GM23338 (cell line): ENCODE data around the gene PID1. TPM values are rescaled to one million over a fixed set of nuclear protein-coding genes. Genes with fewer than 3 reads are reported as not detected.

Experiments used
- ATAC-seq: fragments of 200-7000 bp; cut with Tn5 transposase; 3 replicates; pipeline ENCODE4 v1.9.1; 2020
- DNase-seq: peaks from one replicate; pipeline ENCODE4 v3.0.0-alpha.2; 2015; ENCODE audit warnings: low spot score
- H2AFZ ChIP-seq: fragments of 200-600 bp; sonication (generic); 2 replicates; pipeline ENCODE4 v1.8.0; 2016; ENCODE audit warnings: antibody characterized with exemption, mild to moderate bottlenecking, moderate library complexity
- H3F3A ChIP-seq: fragments of 200-600 bp; sonication (generic); replicated peaks from 2 replicates; pipeline ENCODE4 v1.8.0; 2017; ENCODE audit warnings: antibody characterized with exemption, mixed run types, low read depth
- H3K27ac ChIP-seq: fragments of 200-600 bp; sonication (generic); 2 replicates; pipeline ENCODE4 v1.6.1; 2016; ENCODE audit warnings: low read depth
- H3K27me3 ChIP-seq: fragments of 200-600 bp; sonication (generic); 2 replicates; pipeline ENCODE4 v1.8.0; 2016; ENCODE audit warnings: mild to moderate bottlenecking, mixed run types, moderate library complexity; ENCODE audit not compliant: insufficient read depth
- H3K36me3 ChIP-seq: fragments of 200-600 bp; sonication (generic); 2 replicates; pipeline ENCODE4 v1.8.0; 2016; ENCODE audit warnings: mild to moderate bottlenecking; ENCODE audit not compliant: insufficient read depth
- H3K4me1 ChIP-seq: fragments of 200-600 bp; sonication (generic); 2 replicates; pipeline ENCODE4 v1.8.0; 2016; ENCODE audit warnings: mild to moderate bottlenecking, moderate library complexity; ENCODE audit not compliant: insufficient read depth
- H3K4me2 ChIP-seq: fragments of 200-600 bp; sonication (generic); 2 replicates; pipeline ENCODE4 v1.7.1; 2017; ENCODE audit warnings: mixed run types
- H3K4me3 ChIP-seq: fragments of 200-600 bp; sonication (generic); 2 replicates; pipeline ENCODE4 v1.6.1; 2016; ENCODE audit warnings: mixed run types
- H3K79me2 ChIP-seq: fragments of 200-600 bp; sonication (generic); replicated peaks from 2 replicates; pipeline ENCODE4 v1.8.0; 2017; ENCODE audit warnings: mild to moderate bottlenecking; ENCODE audit not compliant: insufficient read depth
- H3K9me2 ChIP-seq: fragments of 200-600 bp; sonication (generic); 2 replicates; pipeline ENCODE4 v1.8.0; 2017; ENCODE audit not compliant: insufficient read depth
- H4K20me1 ChIP-seq: fragments of 200-600 bp; sonication (generic); replicated peaks from 2 replicates; pipeline ENCODE4 v1.8.0; 2017; ENCODE audit warnings: mild to moderate bottlenecking; ENCODE audit not compliant: insufficient read depth
- H3K27ac Mint-ChIP-seq: 2 replicates; pipeline ENCODE4 v1.8.0; 2020; ENCODE audit warnings: inconsistent platforms, mild to moderate bottlenecking, moderate library complexity, mixed read lengths
- H3K27me3 Mint-ChIP-seq: 3 replicates; pipeline ENCODE4 v1.8.0; 2022; ENCODE audit warnings: low read depth, mild to moderate bottlenecking, moderate library complexity, mixed read lengths, inconsistent platforms; ENCODE audit not compliant: insufficient read depth, poor library complexity
- H3K36me3 Mint-ChIP-seq: 3 replicates; pipeline ENCODE4 v1.8.0; 2021; ENCODE audit warnings: low read depth, mild to moderate bottlenecking, inconsistent platforms, moderate library complexity, mixed read lengths
- H3K4me1 Mint-ChIP-seq: 3 replicates; pipeline ENCODE4 v1.8.0; 2020; ENCODE audit warnings: mild to moderate bottlenecking, inconsistent platforms, mixed read lengths
- H3K4me3 Mint-ChIP-seq: 3 replicates; pipeline ENCODE4 v1.8.0; 2021; ENCODE audit warnings: moderate library complexity, mild to moderate bottlenecking, inconsistent platforms, mixed read lengths
- H3K9me3 Mint-ChIP-seq: 3 replicates; pipeline ENCODE4 v1.8.0; 2020; ENCODE audit warnings: moderate library complexity, mild to moderate bottlenecking, inconsistent platforms, mixed read lengths
- CREB1 ChIP-seq: fragments of 250-450 bp; sonication (Bioruptor Pico); IDR thresholded peaks from 2 replicates; pipeline ENCODE4 v1.5.0; 2020; ENCODE audit warnings: low read depth, mild to moderate bottlenecking, moderate library complexity
- EZH2phosphoT487 ChIP-seq: fragments of 200-600 bp; sonication (generic); IDR thresholded peaks from one replicate; pipeline ENCODE4 v1.8.1; 2018; ENCODE audit warnings: antibody characterized with exemption; ENCODE audit not compliant: unreplicated experiment
- JUNB ChIP-seq: IDR thresholded peaks from one replicate; pipeline ENCODE4 v1.6.1; 2016; ENCODE audit warnings: antibody characterized with exemption; ENCODE audit not compliant: unreplicated experiment
- NANOG ChIP-seq: IDR thresholded peaks from 2 replicates; pipeline ENCODE4 v1.6.1; 2016; ENCODE audit warnings: antibody characterized with exemption, borderline replicate concordance
- ZNF114 ChIP-seq: fragments of 250-450 bp; sonication (Bioruptor Pico); IDR thresholded peaks from 2 replicates; pipeline ENCODE4 v1.5.0; 2020; ENCODE audit warnings: mild to moderate bottlenecking, moderate library complexity
- ZNF331 ChIP-seq: fragments of 250-450 bp; sonication (Bioruptor Pico); IDR thresholded peaks from 2 replicates; pipeline ENCODE4 v1.5.0; 2020; ENCODE audit warnings: low read depth, mild to moderate bottlenecking, moderate library complexity
- polyA plus RNA-seq: library from polyadenylated mRNA; unstranded; fragments of >200 nt; fragmentation: Nextera tagmentation; extraction: Ambion mirVana; gene quantifications from 2 replicates; pipeline ENCODE4 v1.2.1, GENCODE V29; 2016
- total RNA-seq: library from RNA; depleted of rRNA; stranded (reverse); fragments of >200 nt; shearing (Covaris generic); gene quantifications from 2 replicates; pipeline ENCODE4 v1.2.3, GENCODE V29; 2014
- TF ChIP-seq, protein P1 (sequence below): IDR thresholded peaks from 2 replicates; pipeline ENCODE4 v1.6.1; 2016; ENCODE audit warnings: antibody characterized with exemption
- TF ChIP-seq, protein P2 (sequence below): fragments of 250-450 bp; sonication (Bioruptor Pico); IDR thresholded peaks from 2 replicates; pipeline ENCODE4 v1.5.0; 2020; ENCODE audit warnings: mild to moderate bottlenecking, moderate library complexity

Gene PID1
- total and polyA plus RNA-seq, 2 experiments from 2014 or later = 1.7 to 2.4 TPM

DNA sequence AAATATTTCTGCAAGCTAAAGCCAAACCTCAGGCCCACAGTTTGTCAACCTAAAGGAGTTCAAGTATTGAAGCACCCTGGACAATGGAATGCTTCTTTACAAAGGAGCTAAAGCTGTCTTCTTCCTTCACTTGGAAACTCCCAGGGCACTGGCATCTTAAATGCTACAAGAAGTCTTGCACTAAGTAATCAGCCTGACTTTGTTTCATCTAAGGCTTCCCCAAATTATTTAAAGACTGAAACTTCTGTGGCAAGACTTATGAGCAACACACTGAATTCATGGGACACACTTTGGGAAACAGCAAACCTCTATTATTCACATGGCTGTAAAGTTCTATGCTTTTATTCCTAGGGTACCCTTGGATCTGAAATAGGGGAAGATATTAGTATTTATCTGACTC is 14.7 kb downstream of the PID1 start:
- H3K4me1 ChIP-seq = peaks cover 15% of the 10 kb centered on the region
- no peak overlapping the region for H3K27ac ChIP-seq
- H3K4me2 ChIP-seq = no peak overlapping the region
- no peaks in the 10 kb centered on the region for H3F3A ChIP-seq
- H3K4me3 ChIP-seq = no peak overlapping the region
- no peak overlapping the region for H2AFZ ChIP-seq
- Mint-ChIP-seq H3K36me3 (no peaks in the 10 kb centered on the region), H3K4me3 (no peak overlapping the region), H3K27me3 (no peaks in the 10 kb centered on the region), H3K27ac (no peak overlapping the region), H3K4me1 (peaks cover 15% of the 10 kb centered on the region), H3K9me3 (no peaks in the 10 kb centered on the region)
- TF ChIP-seq JUNB = no peak
- no peak for TF ChIP-seq ZNF331
- no peak for TF ChIP-seq NANOG
- TF ChIP-seq, protein P1, sequence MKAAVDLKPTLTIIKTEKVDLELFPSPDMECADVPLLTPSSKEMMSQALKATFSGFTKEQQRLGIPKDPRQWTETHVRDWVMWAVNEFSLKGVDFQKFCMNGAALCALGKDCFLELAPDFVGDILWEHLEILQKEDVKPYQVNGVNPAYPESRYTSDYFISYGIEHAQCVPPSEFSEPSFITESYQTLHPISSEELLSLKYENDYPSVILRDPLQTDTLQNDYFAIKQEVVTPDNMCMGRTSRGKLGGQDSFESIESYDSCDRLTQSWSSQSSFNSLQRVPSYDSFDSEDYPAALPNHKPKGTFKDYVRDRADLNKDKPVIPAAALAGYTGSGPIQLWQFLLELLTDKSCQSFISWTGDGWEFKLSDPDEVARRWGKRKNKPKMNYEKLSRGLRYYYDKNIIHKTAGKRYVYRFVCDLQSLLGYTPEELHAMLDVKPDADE = no peak
- TF ChIP-seq, protein P2, sequence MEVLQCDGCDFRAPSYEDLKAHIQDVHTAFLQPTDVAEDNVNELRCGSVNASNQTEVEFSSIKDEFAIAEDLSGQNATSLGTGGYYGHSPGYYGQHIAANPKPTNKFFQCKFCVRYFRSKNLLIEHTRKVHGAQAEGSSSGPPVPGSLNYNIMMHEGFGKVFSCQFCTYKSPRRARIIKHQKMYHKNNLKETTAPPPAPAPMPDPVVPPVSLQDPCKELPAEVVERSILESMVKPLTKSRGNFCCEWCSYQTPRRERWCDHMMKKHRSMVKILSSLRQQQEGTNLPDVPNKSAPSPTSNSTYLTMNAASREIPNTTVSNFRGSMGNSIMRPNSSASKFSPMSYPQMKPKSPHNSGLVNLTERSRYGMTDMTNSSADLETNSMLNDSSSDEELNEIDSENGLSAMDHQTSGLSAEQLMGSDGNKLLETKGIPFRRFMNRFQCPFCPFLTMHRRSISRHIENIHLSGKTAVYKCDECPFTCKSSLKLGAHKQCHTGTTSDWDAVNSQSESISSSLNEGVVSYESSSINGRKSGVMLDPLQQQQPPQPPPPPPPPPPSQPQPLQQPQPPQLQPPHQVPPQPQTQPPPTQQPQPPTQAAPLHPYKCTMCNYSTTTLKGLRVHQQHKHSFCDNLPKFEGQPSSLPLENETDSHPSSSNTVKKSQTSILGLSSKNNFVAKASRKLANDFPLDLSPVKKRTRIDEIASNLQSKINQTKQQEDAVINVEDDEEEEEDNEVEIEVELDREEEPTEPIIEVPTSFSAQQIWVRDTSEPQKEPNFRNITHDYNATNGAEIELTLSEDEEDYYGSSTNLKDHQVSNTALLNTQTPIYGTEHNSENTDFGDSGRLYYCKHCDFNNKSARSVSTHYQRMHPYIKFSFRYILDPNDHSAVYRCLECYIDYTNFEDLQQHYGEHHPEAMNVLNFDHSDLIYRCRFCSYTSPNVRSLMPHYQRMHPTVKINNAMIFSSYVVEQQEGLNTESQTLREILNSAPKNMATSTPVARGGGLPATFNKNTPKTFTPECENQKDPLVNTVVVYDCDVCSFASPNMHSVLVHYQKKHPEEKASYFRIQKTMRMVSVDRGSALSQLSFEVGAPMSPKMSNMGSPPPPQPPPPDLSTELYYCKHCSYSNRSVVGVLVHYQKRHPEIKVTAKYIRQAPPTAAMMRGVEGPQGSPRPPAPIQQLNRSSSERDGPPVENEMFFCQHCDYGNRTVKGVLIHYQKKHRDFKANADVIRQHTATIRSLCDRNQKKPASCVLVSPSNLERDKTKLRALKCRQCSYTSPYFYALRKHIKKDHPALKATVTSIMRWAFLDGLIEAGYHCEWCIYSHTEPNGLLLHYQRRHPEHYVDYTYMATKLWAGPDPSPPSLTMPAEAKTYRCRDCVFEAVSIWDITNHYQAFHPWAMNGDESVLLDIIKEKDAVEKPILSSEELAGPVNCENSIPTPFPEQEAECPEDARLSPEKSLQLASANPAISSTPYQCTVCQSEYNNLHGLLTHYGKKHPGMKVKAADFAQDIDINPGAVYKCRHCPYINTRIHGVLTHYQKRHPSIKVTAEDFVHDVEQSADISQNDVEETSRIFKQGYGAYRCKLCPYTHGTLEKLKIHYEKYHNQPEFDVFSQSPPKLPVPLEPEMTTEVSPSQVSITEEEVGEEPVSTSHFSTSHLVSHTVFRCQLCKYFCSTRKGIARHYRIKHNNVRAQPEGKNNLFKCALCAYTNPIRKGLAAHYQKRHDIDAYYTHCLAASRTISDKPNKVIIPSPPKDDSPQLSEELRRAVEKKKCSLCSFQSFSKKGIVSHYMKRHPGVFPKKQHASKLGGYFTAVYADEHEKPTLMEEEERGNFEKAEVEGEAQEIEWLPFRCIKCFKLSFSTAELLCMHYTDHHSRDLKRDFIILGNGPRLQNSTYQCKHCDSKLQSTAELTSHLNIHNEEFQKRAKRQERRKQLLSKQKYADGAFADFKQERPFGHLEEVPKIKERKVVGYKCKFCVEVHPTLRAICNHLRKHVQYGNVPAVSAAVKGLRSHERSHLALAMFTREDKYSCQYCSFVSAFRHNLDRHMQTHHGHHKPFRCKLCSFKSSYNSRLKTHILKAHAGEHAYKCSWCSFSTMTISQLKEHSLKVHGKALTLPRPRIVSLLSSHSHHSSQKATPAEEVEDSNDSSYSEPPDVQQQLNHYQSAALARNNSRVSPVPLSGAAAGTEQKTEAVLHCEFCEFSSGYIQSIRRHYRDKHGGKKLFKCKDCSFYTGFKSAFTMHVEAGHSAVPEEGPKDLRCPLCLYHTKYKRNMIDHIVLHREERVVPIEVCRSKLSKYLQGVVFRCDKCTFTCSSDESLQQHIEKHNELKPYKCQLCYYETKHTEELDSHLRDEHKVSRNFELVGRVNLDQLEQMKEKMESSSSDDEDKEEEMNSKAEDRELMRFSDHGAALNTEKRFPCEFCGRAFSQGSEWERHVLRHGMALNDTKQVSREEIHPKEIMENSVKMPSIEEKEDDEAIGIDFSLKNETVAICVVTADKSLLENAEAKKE = no peak
- TF ChIP-seq CREB1 = no peak
- H3K79me2 ChIP-seq = no peaks in the 10 kb centered on the region
- ATAC-seq (no peak), DNase-seq (no peak)
- no peaks in the 10 kb centered on the region for H3K27me3 ChIP-seq
- H3K36me3 ChIP-seq = no peaks in the 10 kb centered on the region
- H3K9me2 ChIP-seq = peaks cover 4% of the 10 kb centered on the region
- no peaks in the 10 kb centered on the region for H4K20me1 ChIP-seq

DNA sequence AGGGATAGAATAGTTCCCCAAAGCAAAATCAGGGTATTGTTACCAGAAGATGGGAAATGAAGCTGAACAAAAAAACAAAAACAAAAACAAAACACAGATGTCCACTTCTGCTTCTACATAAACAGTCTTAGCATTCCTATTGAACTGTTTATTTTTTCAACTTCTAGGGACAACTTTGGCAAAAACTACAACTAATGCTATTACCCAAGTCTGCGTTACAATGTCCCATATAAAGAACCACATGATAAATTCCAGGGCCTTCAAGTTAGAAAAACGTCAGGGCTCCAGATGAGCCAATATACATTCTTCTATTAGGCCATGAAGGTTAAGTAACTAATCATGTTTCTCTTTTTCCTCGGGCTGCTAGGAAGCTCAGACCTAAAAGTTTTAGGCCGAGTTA is 16.9 kb downstream of the PID1 start:
- Mint-ChIP-seq H3K27ac (no peak overlapping the region), H3K4me1 (peaks cover 15% of the 10 kb centered on the region), H3K27me3 (no peaks in the 10 kb centered on the region), H3K9me3 (no peaks in the 10 kb centered on the region), H3K4me3 (no peak overlapping the region), H3K36me3 (no peaks in the 10 kb centered on the region)
- Histone ChIP-seq H3K4me2 (no peak overlapping the region), H3K9me2 (peaks cover 4% of the 10 kb centered on the region), H3F3A (no peaks in the 10 kb centered on the region), H3K4me3 (no peak overlapping the region), H3K4me1 (peaks cover 15% of the 10 kb centered on the region), H3K79me2 (no peaks in the 10 kb centered on the region), H3K27ac (no peak overlapping the region), H2AFZ (no peak overlapping the region), H3K36me3 (no peaks in the 10 kb centered on the region), H3K27me3 (no peaks in the 10 kb centered on the region), H4K20me1 (no peaks in the 10 kb centered on the region)
- DNase-seq (no peak), ATAC-seq (no peak)
- TF ChIP-seq NANOG = no peak
- TF ChIP-seq EZH2phosphoT487 = no peak
- TF ChIP-seq JUNB = no peak
- TF ChIP-seq ZNF114 (CRISPR knock-in tag) = no peak
